ENCODE data around the gene KLHL2. TPM values are rescaled to one million over a fixed set of nuclear protein-coding genes. Genes with fewer than 3 reads are reported as not detected.
"Not testable (repeated sequence)": the region's sequence is repeated elsewhere in the genome, so short reads cannot be mapped to it uniquely, and the experiment has no call there.

The KLHL2 gene, protein sequence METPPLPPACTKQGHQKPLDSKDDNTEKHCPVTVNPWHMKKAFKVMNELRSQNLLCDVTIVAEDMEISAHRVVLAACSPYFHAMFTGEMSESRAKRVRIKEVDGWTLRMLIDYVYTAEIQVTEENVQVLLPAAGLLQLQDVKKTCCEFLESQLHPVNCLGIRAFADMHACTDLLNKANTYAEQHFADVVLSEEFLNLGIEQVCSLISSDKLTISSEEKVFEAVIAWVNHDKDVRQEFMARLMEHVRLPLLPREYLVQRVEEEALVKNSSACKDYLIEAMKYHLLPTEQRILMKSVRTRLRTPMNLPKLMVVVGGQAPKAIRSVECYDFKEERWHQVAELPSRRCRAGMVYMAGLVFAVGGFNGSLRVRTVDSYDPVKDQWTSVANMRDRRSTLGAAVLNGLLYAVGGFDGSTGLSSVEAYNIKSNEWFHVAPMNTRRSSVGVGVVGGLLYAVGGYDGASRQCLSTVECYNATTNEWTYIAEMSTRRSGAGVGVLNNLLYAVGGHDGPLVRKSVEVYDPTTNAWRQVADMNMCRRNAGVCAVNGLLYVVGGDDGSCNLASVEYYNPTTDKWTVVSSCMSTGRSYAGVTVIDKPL
- 10 to 100 TPM in 3 of 4 donors, 1 to 10 TPM in 1; 6.1 to 68.2 (median 26.2) TPM for total RNA-seq

- DNase-seq = peak; percentile 70 to 71
- Histone ChIP-seq H3K4me1 (peaks cover 0 to 4% of the 10 kb centered on the region in 2 donors), H3K27me3 (no peaks in the 10 kb centered on the region), H3K4me3 (peak within 1 kb of the TSS; percentile 52 to 86), H3K27ac (peak within 1 kb of the TSS; percentile 83 to 87), H3K9me3 (no peaks in the 10 kb centered on the region), H3K36me3 (no peaks in the 10 kb centered on the region)
- intact Hi-C loops (cut with DNase I; ENCODE audit: low total_unique reads) = loop anchor here (10.0 kb wide), 1 partner anchor 127 kb away; no protein-coding TSS in a partner anchor
- peak; percentile 56 to 77 for TF ChIP-seq POLR2A (IDR thresholded peaks at IDR 0.05)
- TF ChIP-seq, protein P1, sequence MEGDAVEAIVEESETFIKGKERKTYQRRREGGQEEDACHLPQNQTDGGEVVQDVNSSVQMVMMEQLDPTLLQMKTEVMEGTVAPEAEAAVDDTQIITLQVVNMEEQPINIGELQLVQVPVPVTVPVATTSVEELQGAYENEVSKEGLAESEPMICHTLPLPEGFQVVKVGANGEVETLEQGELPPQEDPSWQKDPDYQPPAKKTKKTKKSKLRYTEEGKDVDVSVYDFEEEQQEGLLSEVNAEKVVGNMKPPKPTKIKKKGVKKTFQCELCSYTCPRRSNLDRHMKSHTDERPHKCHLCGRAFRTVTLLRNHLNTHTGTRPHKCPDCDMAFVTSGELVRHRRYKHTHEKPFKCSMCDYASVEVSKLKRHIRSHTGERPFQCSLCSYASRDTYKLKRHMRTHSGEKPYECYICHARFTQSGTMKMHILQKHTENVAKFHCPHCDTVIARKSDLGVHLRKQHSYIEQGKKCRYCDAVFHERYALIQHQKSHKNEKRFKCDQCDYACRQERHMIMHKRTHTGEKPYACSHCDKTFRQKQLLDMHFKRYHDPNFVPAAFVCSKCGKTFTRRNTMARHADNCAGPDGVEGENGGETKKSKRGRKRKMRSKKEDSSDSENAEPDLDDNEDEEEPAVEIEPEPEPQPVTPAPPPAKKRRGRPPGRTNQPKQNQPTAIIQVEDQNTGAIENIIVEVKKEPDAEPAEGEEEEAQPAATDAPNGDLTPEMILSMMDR (IDR thresholded peaks at IDR 0.05) = peak in 2 of 4 experiments; percentile 4 to 22
These were observed at the start of gene KLHL2 for GRCh38 chr4:165207431-165208220. Gene KLHL2 (plus strand): TSS chr4:165207561. CDS start chr4:165207877, 316 bp downstream.

- Histone ChIP-seq H3K9me3 (no peaks in the 10 kb centered on the region), H3K27ac (no peak overlapping the region), H3K36me3 (no peaks in the 10 kb centered on the region), H3K4me3 (no peak overlapping the region), H3K27me3 (no peaks in the 10 kb centered on the region), H3K4me1 (no peaks in the 10 kb centered on the region)
- intact Hi-C loops (cut with DNase I; ENCODE audit: low total_unique reads) = no loop called here
- TF ChIP-seq, protein P1 (IDR thresholded peaks at IDR 0.05) = no peak
- no peak for TF ChIP-seq POLR2A (IDR thresholded peaks at IDR 0.05)
- no peak for DNase-seq
These were observed 48.6 kb upstream of the KLHL2 start for GRCh38 chr4:165158762-165159161.

DNA sequence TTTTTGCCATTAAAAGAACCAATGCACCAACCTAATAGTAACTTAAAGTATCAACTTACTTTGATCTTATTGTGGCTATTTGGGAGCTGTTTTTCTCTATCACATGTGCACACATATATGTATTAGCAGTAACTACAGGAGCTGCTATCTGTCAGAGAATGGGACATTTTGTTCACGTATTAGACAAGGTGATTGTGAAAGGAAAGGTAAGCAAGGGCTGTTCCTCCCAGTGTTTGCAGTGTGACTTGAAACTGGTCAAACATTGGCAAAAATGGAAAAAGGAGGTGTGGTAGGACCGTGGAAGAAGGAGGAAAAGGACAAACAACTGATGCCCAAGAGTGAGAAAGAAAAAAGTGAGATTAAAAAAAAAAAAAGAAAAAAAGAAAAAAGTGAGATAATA, 43.1 kb upstream of the KLHL2 start:
- Histone ChIP-seq H3K9me3 (no peaks in the 10 kb centered on the region), H3K4me3 (no peak overlapping the region), H3K27ac (no peak overlapping the region), H3K36me3 (no peaks in the 10 kb centered on the region), H3K4me1 (no peaks in the 10 kb centered on the region), H3K27me3 (no peaks in the 10 kb centered on the region)
- intact Hi-C loops (cut with DNase I; ENCODE audit: low total_unique reads) = no loop called here
- DNase-seq = no peak
- TF ChIP-seq POLR2A (IDR thresholded peaks at IDR 0.05) = no peak
- TF ChIP-seq, protein P1 (IDR thresholded peaks at IDR 0.05) = no peak

DNA sequence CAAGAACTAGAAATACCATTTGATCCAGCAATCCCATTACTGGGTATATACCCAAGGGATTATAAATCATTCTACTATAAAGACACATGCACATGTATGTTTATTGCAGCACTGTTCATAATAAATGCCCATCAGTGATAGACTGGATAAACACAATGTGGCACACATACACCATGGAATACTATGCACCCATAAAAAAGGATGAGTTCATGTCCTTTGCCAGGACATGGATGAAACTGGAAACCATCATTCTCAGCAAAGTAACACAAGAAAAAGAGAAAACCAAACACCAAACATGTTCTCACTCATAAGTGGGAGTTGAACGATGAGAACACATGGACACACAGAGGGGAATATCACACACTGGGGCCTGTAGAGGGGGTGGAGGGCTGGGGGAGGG, 40.5 kb upstream of the KLHL2 start:
- H3K27me3 ChIP-seq; H3K4me1 ChIP-seq; H3K4me3 ChIP-seq; intact Hi-C loops (cut with DNase I; ENCODE audit: low total_unique reads); H3K36me3 ChIP-seq; H3K9me3 ChIP-seq; DNase-seq; H3K27ac ChIP-seq: not testable (repeated sequence)

DNA sequence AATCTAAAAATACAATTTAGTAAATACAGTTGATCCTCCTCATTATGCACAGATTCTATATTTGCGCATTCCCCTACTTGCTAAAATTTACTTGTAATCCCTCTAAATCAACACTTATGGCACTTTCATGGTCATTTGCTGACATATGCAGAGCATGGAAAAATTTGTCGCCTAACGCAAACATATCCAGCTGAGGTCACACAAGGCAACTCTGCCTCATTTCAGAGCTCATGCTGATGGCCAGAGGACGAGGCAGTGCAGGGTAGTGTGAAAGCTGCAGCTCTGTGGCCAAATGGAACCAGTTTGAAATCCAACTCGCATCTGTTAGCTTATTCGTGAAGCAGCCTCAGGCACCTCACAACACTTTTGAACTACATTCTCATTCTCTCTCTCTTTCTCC, 39.7 kb upstream of the KLHL2 start:
- Histone ChIP-seq H3K4me3 (no peak overlapping the region), H3K9me3 (no peaks in the 10 kb centered on the region), H3K27ac (no peak overlapping the region), H3K36me3 (no peaks in the 10 kb centered on the region), H3K4me1 (no peaks in the 10 kb centered on the region), H3K27me3 (no peaks in the 10 kb centered on the region)
- no peak for DNase-seq
- intact Hi-C loops (cut with DNase I; ENCODE audit: low total_unique reads) = no loop called here
- TF ChIP-seq, protein P1 (IDR thresholded peaks at IDR 0.05) = no peak
- TF ChIP-seq POLR2A (IDR thresholded peaks at IDR 0.05) = no peak
